Measurements from ENCODE around the gene DNASE1L2. TPM values are rescaled to one million over a fixed set of nuclear protein-coding genes. Genes with fewer than 3 reads are reported as not detected.

The DNASE1L2 gene
- total RNA-seq, 1 donor from 2014 or later, result 2.1 TPM

DNA sequence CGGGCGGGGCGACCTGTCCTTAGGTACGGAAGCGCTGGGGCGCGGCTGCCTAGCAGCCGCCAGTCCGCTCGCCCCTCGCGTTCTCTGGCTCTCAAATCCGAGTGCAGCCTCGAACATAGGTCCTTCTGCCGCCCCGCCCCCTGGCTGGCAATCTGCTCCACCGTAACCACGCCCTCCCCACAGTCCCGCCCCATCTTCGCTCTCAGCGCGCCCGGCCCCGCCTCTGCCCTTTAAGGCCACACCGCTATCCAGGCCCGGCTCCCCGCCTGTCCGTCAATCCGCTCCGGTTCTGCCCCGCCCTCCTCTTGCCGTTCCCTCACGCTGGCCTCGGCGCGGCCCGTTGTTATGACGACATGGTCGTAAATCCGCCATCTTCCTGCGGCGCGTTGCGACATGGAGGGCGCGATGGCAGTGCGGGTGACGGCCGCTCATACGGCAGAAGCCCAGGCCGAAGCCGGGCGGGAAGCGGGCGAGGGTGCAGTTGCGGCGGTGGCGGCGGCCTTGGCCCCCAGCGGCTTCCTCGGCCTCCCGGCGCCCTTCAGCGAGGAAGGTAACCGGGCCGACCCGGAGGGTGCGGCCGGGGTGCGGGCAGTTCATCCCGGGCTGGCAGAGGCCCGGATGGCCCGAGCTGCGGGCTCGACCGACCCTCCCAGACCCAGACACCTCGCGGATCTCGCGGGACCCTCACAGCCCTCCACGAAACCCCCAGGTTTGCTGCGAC lies 12.9 kb upstream of the DNASE1L2 start, which contains the start of gene E4F1:
Gene E4F1, plus strand, starts transcription at position 371 of the 721 bp plus-strand sequence. Its CDS starts 23 bp downstream, at position 394.
- peak within 1 kb of the TSS; percentile 81 for H3K4me3 Mint-ChIP-seq (ENCODE audit: low read depth)
- no peaks in the 10 kb centered on the region for H3K27me3 Mint-ChIP-seq
- peaks cover 11% of the 10 kb centered on the region for H3K4me1 Mint-ChIP-seq (ENCODE audit: low read depth)
- TF ChIP-seq, protein P1, sequence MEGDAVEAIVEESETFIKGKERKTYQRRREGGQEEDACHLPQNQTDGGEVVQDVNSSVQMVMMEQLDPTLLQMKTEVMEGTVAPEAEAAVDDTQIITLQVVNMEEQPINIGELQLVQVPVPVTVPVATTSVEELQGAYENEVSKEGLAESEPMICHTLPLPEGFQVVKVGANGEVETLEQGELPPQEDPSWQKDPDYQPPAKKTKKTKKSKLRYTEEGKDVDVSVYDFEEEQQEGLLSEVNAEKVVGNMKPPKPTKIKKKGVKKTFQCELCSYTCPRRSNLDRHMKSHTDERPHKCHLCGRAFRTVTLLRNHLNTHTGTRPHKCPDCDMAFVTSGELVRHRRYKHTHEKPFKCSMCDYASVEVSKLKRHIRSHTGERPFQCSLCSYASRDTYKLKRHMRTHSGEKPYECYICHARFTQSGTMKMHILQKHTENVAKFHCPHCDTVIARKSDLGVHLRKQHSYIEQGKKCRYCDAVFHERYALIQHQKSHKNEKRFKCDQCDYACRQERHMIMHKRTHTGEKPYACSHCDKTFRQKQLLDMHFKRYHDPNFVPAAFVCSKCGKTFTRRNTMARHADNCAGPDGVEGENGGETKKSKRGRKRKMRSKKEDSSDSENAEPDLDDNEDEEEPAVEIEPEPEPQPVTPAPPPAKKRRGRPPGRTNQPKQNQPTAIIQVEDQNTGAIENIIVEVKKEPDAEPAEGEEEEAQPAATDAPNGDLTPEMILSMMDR (IDR thresholded peaks at IDR 0.05; ENCODE audit: unreplicated experiment), result no peak
- no peaks in the 10 kb centered on the region for H3K9me3 Mint-ChIP-seq (ENCODE audit: low read depth)
- peak; percentile 98 for DNase-seq (ENCODE audit: low spot score, unreplicated experiment)
- H3K36me3 Mint-ChIP-seq (ENCODE audit: insufficient read depth), result no peaks in the 10 kb centered on the region
- H3K27ac Mint-ChIP-seq, result peak within 1 kb of the TSS; percentile 88

GRCh38 chr16:2223942-2224486 lies 12.2 kb upstream of the DNASE1L2 start:
- Mint-ChIP-seq H3K27me3 (no peaks in the 10 kb centered on the region), H3K27ac (peak overlapping the region; percentile 88), H3K4me1 (ENCODE audit: low read depth) (peaks cover 11% of the 10 kb centered on the region), H3K36me3 (ENCODE audit: insufficient read depth) (no peaks in the 10 kb centered on the region), H3K4me3 (ENCODE audit: low read depth) (peak overlapping the region; percentile 81), H3K9me3 (ENCODE audit: low read depth) (no peaks in the 10 kb centered on the region)
- TF ChIP-seq, protein P1 (IDR thresholded peaks at IDR 0.05; ENCODE audit: unreplicated experiment), result peak; percentile 7
- DNase-seq (ENCODE audit: low spot score, unreplicated experiment), result no peak

- H3K36me3 Mint-ChIP-seq (ENCODE audit: insufficient read depth), result no peaks in the 10 kb centered on the region
- no peak overlapping the region for H3K4me3 Mint-ChIP-seq (ENCODE audit: low read depth)
- H3K9me3 Mint-ChIP-seq (ENCODE audit: low read depth), result no peaks in the 10 kb centered on the region
- peaks cover 4% of the 10 kb centered on the region for H3K4me1 Mint-ChIP-seq (ENCODE audit: low read depth)
- TF ChIP-seq, protein P1 (IDR thresholded peaks at IDR 0.05; ENCODE audit: unreplicated experiment), result no peak
- no peak overlapping the region for H3K27ac Mint-ChIP-seq
- DNase-seq (ENCODE audit: low spot score, unreplicated experiment), result no peak
- no peaks in the 10 kb centered on the region for H3K27me3 Mint-ChIP-seq
These were observed 9.9 kb upstream of the DNASE1L2 start for GRCh38 chr16:2226245-2226793.

DNA sequence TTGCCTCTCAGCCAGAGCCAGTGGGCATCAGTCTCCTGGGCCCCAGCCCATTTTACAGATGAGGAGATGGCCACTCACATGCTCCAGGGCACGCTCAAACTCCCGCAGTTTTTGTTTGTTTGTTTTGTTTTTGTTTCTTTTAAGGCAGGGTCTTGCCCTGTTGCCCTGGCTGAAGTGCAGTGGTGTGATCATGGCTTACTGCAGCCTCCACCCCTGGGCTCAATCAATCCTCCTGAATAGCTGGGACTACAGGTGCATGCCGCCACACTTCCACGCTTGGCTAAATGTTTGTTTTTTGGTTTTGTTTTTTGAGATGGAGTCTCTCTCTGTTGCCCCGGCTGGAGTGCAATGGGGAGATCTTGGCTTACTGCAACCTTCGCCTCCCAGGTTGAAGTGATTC lies 9.3 kb upstream of the DNASE1L2 start:
- peaks cover 4% of the 10 kb centered on the region for H3K4me1 Mint-ChIP-seq (ENCODE audit: low read depth)
- no peaks in the 10 kb centered on the region for H3K36me3 Mint-ChIP-seq (ENCODE audit: insufficient read depth)
- no peak for DNase-seq (ENCODE audit: low spot score, unreplicated experiment)
- no peak overlapping the region for H3K27ac Mint-ChIP-seq
- no peaks in the 10 kb centered on the region for H3K9me3 Mint-ChIP-seq (ENCODE audit: low read depth)
- TF ChIP-seq, protein P1 (IDR thresholded peaks at IDR 0.05; ENCODE audit: unreplicated experiment), result no peak
- no peaks in the 10 kb centered on the region for H3K27me3 Mint-ChIP-seq
- H3K4me3 Mint-ChIP-seq (ENCODE audit: low read depth), result no peak overlapping the region

- H3K9me3 Mint-ChIP-seq (ENCODE audit: low read depth), result no peaks in the 10 kb centered on the region
- DNase-seq (ENCODE audit: low spot score, unreplicated experiment), result no peak
- H3K27ac Mint-ChIP-seq, result no peak overlapping the region
- TF ChIP-seq, protein P1 (IDR thresholded peaks at IDR 0.05; ENCODE audit: unreplicated experiment), result no peak
- H3K4me3 Mint-ChIP-seq (ENCODE audit: low read depth), result no peak overlapping the region
- H3K27me3 Mint-ChIP-seq, result no peaks in the 10 kb centered on the region
- H3K36me3 Mint-ChIP-seq (ENCODE audit: insufficient read depth), result no peaks in the 10 kb centered on the region
- H3K4me1 Mint-ChIP-seq (ENCODE audit: low read depth), result peaks cover 4% of the 10 kb centered on the region
These were observed 8.0 kb upstream of the DNASE1L2 start for GRCh38 chr16:2228161-2228824.
